Measurements from ENCODE around the gene PDE7B. TPM values are rescaled to one million over a fixed set of nuclear protein-coding genes. Genes with fewer than 3 reads are reported as not detected.

PDE7B gene
- polyA plus RNA-seq, 1 donor, result 1.3 TPM

DNA sequence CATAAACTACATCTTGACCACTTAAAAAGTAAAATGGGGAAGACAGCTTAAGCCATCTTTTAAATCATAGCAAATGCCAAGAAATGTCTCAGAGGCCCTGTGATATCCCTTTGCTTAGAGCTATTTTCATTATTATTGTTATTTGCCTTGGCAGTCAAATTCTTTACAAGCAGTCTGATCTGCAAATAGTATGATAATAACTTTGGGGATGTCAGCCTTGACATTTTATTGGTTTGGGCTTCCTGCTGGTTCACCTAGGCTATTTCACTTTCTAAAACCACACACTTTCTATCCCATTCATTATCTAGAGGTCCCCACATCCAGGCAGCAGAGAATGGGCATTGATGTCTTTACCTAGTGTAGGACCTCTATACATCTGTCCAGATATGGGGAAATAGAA, 125.1 kb downstream of the PDE7B start:
- no peak for DNase-seq
- Histone ChIP-seq H3K4me1 (ENCODE audit: control insufficient read depth, insufficient read depth, low read length) (no peaks in the 10 kb centered on the region), H3K9me3 (ENCODE audit: control insufficient read depth, low read depth, low read length) (no peaks in the 10 kb centered on the region), H3K4me3 (ENCODE audit: low read length) (no peak overlapping the region), H3K27me3 (ENCODE audit: control insufficient read depth, insufficient read depth, low read length) (no peaks in the 10 kb centered on the region), H3K27ac (ENCODE audit: low read length) (no peak overlapping the region), H3K36me3 (ENCODE audit: control insufficient read depth, insufficient read depth, low read length) (no peaks in the 10 kb centered on the region)

DNA sequence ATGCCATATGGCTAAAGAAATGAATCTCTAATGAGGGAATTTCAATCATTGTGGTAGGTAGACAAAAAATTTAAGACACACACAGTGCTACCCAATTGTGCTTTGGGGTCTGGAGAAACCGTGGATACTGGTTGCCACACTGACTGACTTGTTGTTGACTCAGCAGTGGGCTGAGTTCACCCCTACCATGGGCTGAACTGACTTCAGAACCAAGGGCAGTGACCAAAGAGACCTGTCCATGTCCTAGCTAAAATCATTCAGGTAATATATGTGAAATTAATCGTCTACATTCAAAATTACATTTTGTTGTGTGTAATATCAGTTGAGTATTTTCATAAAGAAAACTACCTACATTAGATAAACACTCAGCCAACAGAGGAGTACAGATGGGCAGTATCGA, 131.6 kb downstream of the PDE7B start:
- H3K4me3 ChIP-seq (ENCODE audit: low read length), result no peak overlapping the region
- H3K4me1 ChIP-seq (ENCODE audit: control insufficient read depth, insufficient read depth, low read length), result no peaks in the 10 kb centered on the region
- no peak overlapping the region for H3K27ac ChIP-seq (ENCODE audit: low read length)
- no peak for DNase-seq
- peaks cover 2% of the 10 kb centered on the region for H3K27me3 ChIP-seq (ENCODE audit: control insufficient read depth, insufficient read depth, low read length)
- H3K9me3 ChIP-seq (ENCODE audit: control insufficient read depth, low read depth, low read length), result no peaks in the 10 kb centered on the region
- 100% methylated on average over 1 of the region's 3 CpGs for WGBS (ENCODE audit: insufficient coverage, low lambda C conversion rate)
- H3K36me3 ChIP-seq (ENCODE audit: control insufficient read depth, insufficient read depth, low read length), result no peaks in the 10 kb centered on the region

DNA sequence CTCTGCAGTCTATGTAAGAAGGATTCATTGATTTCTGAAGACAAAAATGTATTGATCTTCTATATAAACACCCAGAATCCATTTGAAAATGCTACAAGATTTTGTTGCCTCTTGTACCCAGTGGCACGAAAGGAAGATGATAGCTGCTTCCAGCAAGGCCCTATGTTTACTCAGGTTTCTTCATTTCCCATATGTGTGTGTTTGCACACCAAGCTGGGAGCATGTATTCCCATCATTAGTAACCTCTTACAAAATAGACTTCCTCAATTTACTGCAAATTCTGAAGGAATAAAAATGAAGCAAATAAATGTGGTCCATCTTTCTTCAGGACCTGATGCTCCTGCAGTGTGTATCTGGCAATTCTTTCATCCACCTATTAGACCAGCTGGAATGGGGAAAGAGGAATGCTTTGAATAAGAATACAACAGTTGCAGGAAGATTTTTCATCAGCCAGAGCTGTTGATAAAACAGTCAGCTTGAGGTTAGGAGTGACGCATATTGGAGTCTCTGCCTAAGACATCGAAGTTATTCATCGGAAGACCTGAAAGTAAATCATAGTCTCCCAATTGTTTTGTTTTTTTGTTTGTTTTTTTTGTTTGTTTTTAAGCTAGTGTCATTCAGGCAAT, 132.3 kb downstream of the PDE7B start:
- WGBS (ENCODE audit: insufficient coverage, low lambda C conversion rate), result 90% methylated on average over 3 of the region's 4 CpGs
- no peak overlapping the region for H3K4me3 ChIP-seq (ENCODE audit: low read length)

DNA sequence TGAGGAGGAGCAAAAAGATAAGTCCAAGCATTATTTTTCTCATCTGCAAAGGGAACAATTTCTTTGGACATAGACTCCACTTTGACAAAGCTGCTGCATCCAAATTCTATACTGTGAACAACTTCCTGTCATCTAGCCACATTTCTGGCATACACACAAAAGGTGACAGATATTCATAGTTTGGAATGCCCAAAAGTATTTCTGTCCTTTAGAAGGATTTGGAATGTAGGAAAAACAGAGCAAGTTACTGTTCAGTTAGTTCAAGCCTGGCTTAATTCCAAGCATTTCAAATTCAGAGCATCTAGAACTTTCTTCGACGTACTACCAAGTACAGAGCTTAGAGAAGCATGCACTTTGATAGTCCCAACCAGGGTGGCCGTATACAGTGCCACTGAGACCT, 134.0 kb downstream of the PDE7B start:
- H3K27me3 ChIP-seq (ENCODE audit: control insufficient read depth, insufficient read depth, low read length), result peaks cover 2% of the 10 kb centered on the region
- H3K4me3 ChIP-seq (ENCODE audit: low read length), result no peak overlapping the region
- no peaks in the 10 kb centered on the region for H3K36me3 ChIP-seq (ENCODE audit: control insufficient read depth, insufficient read depth, low read length)
- H3K4me1 ChIP-seq (ENCODE audit: control insufficient read depth, insufficient read depth, low read length), result no peaks in the 10 kb centered on the region
- DNase-seq, result no peak
- no CpG with 5 or more reads among the region's 3 CpGs for WGBS (ENCODE audit: insufficient coverage, low lambda C conversion rate)
- no peaks in the 10 kb centered on the region for H3K9me3 ChIP-seq (ENCODE audit: control insufficient read depth, low read depth, low read length)
- H3K27ac ChIP-seq (ENCODE audit: low read length), result no peak overlapping the region

More for the DNA sequence above, 132.3 kb downstream of the PDE7B start:
- Histone ChIP-seq H3K4me1 (ENCODE audit: control insufficient read depth, insufficient read depth, low read length) (no peaks in the 10 kb centered on the region), H3K36me3 (ENCODE audit: control insufficient read depth, insufficient read depth, low read length) (no peaks in the 10 kb centered on the region), H3K9me3 (ENCODE audit: control insufficient read depth, low read depth, low read length) (no peaks in the 10 kb centered on the region), H3K27me3 (ENCODE audit: control insufficient read depth, insufficient read depth, low read length) (peaks cover 2% of the 10 kb centered on the region), H3K27ac (ENCODE audit: low read length) (no peak overlapping the region)
- DNase-seq, result no peak

DNA sequence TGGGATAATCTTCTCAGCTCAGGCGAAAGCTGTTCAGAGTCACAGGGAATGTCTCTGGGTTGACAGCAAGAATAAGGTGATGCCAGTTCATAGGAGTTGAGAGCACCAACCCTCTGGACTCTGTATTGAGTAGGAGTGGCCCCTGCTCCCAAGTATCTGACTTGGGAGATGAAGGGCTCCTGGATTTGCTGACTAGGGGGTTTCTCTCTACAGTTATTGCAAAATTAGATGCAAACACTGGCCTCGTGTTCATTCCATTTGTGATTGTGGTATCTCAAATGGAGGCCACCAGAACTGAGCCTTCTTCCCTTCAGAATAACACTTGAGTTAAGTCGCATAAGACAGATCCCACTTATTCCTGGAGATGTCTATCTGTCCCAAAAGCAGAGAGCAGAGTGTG, 135.7 kb downstream of the PDE7B start:
- no peaks in the 10 kb centered on the region for H3K4me1 ChIP-seq (ENCODE audit: control insufficient read depth, insufficient read depth, low read length)
- WGBS (ENCODE audit: insufficient coverage, low lambda C conversion rate), result no CpG with 5 or more reads among the region's 3 CpGs
- H3K27me3 ChIP-seq (ENCODE audit: control insufficient read depth, insufficient read depth, low read length), result peaks cover 2% of the 10 kb centered on the region
- H3K36me3 ChIP-seq (ENCODE audit: control insufficient read depth, insufficient read depth, low read length), result no peaks in the 10 kb centered on the region
- DNase-seq, result no peak
- no peak overlapping the region for H3K27ac ChIP-seq (ENCODE audit: low read length)
- no peak overlapping the region for H3K4me3 ChIP-seq (ENCODE audit: low read length)
- no peaks in the 10 kb centered on the region for H3K9me3 ChIP-seq (ENCODE audit: control insufficient read depth, low read depth, low read length)

DNA sequence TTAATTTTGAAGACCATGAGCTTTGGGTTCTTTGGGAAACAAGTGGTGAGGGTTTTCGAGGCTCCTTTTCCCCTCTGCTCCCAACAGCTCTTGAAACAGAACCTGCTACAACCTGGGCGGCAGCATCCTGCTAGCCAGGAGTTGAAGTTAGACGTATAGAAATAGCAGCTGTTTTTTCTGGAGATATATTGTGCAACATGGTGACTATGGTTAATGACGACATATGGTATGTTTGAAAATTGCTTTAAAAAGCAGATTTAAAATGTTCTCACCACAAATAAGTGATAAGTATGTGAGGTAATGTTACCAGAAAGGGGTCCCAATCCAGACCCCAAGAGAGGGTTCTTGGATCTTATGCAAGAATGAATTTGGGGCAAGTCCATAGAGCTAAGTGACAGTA, 138.9 kb downstream of the PDE7B start:
- Histone ChIP-seq H3K27me3 (ENCODE audit: control insufficient read depth, insufficient read depth, low read length) (peaks cover 2% of the 10 kb centered on the region), H3K4me3 (ENCODE audit: low read length) (no peak overlapping the region), H3K4me1 (ENCODE audit: control insufficient read depth, insufficient read depth, low read length) (no peaks in the 10 kb centered on the region), H3K27ac (ENCODE audit: low read length) (no peak overlapping the region), H3K36me3 (ENCODE audit: control insufficient read depth, insufficient read depth, low read length) (no peaks in the 10 kb centered on the region), H3K9me3 (ENCODE audit: control insufficient read depth, low read depth, low read length) (no peaks in the 10 kb centered on the region)
- 92% methylated on average over 2 of the region's 4 CpGs for WGBS (ENCODE audit: insufficient coverage, low lambda C conversion rate)
- no peak for DNase-seq

DNA sequence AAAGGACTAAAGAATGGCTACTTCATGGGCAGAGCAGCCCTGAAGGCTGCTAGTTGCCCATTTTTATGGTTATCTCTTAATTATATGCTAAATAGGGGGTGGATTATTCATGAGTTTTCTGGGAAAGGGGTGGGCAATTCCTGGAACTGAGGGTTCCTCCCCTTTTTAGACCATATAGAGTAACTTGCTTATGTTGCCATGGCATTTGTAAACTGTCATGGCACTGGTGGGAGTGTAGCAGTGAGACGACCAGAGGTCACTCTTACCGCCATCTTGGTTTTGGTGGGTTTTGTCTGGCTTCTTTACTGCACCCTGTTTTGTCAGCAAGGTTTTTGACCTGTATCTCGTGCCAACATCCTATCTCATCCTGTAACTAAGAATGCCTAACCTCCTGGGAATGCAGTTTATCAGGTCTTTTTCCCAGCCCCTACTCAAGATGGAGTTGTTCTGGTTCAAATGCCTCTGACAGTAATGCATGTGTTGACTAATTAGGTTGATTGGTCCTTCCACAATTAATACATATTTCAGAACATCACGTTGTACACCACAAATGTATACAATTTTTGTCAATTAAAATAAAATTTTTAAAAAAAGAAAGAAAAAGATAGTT, 139.5 kb downstream of the PDE7B start:
- Histone ChIP-seq H3K27ac (ENCODE audit: low read length) (no peak overlapping the region), H3K27me3 (ENCODE audit: control insufficient read depth, insufficient read depth, low read length) (peaks cover 2% of the 10 kb centered on the region), H3K36me3 (ENCODE audit: control insufficient read depth, insufficient read depth, low read length) (no peaks in the 10 kb centered on the region), H3K4me1 (ENCODE audit: control insufficient read depth, insufficient read depth, low read length) (no peaks in the 10 kb centered on the region), H3K9me3 (ENCODE audit: control insufficient read depth, low read depth, low read length) (no peaks in the 10 kb centered on the region), H3K4me3 (ENCODE audit: low read length) (no peak overlapping the region)
- 56% methylated on average over 1 of the region's 4 CpGs for WGBS (ENCODE audit: insufficient coverage, low lambda C conversion rate)
- no peak for DNase-seq

DNA sequence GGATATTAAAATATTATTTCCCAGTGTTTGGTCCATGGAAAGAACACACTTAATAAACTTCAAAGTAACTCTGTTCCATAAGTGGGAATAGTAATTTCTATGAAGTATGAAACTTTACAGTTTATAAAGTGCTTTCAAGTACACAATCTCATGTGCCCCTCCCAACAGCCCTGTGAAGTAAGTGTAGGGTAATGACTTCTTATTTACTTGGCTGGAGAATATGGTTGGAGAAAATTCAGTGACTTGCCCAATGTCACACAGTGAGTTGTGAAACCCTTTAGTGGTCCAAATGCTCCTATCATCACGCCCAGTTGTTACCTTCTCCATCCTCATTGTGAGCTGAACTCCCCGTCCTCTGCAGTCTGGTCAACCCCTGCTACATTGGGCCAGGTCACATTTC, 141.2 kb downstream of the PDE7B start:
- no peaks in the 10 kb centered on the region for H3K36me3 ChIP-seq (ENCODE audit: control insufficient read depth, insufficient read depth, low read length)
- no peak overlapping the region for H3K4me3 ChIP-seq (ENCODE audit: low read length)
- no peaks in the 10 kb centered on the region for H3K9me3 ChIP-seq (ENCODE audit: control insufficient read depth, low read depth, low read length)
- no peaks in the 10 kb centered on the region for H3K27me3 ChIP-seq (ENCODE audit: control insufficient read depth, insufficient read depth, low read length)
- no peak for DNase-seq
- WGBS (ENCODE audit: insufficient coverage, low lambda C conversion rate), result no CpG with 5 or more reads among the region's 2 CpGs
- no peaks in the 10 kb centered on the region for H3K4me1 ChIP-seq (ENCODE audit: control insufficient read depth, insufficient read depth, low read length)
- H3K27ac ChIP-seq (ENCODE audit: low read length), result no peak overlapping the region

DNA sequence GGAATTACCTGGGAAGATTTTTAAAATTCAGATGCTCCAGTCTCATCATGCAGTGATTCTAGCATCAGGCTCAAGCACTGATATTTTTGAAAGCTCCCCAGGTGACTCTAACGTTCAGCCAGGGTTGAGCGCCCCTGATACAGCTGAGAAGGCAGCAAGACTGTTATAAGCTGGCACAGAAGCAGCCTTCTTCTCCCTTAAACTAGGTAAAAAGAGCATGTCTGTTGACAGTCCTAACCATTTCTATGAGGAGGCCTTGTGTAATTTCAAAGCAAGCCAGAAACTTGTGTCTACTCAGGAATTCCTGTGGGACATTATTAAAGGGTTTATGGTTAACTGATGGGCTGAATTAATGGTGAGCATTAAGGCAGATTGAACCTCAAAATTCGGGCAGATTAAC, 141.9 kb downstream of the PDE7B start:
- no peak overlapping the region for H3K4me3 ChIP-seq (ENCODE audit: low read length)
- H3K27ac ChIP-seq (ENCODE audit: low read length), result no peak overlapping the region
- WGBS (ENCODE audit: insufficient coverage, low lambda C conversion rate), result 63% methylated on average over 1 of the region's 3 CpGs
- H3K36me3 ChIP-seq (ENCODE audit: control insufficient read depth, insufficient read depth, low read length), result no peaks in the 10 kb centered on the region
- no peaks in the 10 kb centered on the region for H3K9me3 ChIP-seq (ENCODE audit: control insufficient read depth, low read depth, low read length)
- no peaks in the 10 kb centered on the region for H3K4me1 ChIP-seq (ENCODE audit: control insufficient read depth, insufficient read depth, low read length)
- no peak for DNase-seq
- no peaks in the 10 kb centered on the region for H3K27me3 ChIP-seq (ENCODE audit: control insufficient read depth, insufficient read depth, low read length)

DNA sequence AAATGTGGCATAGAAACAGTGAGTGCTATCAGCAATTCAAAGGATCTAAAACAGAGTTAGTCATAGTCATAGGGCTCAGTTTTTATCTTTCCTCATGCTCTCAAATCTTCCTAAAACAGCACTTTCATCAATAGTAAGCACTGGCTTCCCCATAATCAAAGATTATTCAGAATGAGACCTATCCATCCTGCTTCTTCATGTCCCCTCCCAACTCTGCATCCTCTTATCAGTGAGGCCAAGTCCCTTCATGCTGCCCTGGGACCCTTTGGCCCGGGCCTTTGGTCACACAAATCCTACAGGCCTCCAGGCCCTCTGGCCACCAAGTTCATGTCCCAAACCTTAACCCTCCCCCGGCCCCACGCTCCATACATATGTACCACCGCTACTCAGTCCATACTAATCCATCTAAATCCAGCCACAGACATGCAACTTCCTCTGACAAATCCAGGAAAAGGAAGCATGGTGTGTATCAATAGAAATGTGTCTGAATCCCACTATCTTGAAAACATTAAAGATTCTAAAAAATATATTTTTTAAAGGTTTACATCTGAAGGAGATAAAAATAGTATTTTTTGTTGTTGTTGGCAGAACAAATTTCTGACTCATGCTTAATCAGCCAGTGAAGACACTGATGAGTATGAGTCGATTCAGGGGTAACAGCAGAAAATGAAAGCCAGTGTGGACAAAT, 143.5 kb downstream of the PDE7B start:
- no peak for DNase-seq
- H3K36me3 ChIP-seq (ENCODE audit: control insufficient read depth, insufficient read depth, low read length), result no peaks in the 10 kb centered on the region
- H3K4me3 ChIP-seq (ENCODE audit: low read length), result no peak overlapping the region
- H3K27ac ChIP-seq (ENCODE audit: low read length), result no peak overlapping the region
- H3K4me1 ChIP-seq (ENCODE audit: control insufficient read depth, insufficient read depth, low read length), result no peaks in the 10 kb centered on the region
- 75% methylated on average over 1 of the region's 5 CpGs for WGBS (ENCODE audit: insufficient coverage, low lambda C conversion rate)
- H3K27me3 ChIP-seq (ENCODE audit: control insufficient read depth, insufficient read depth, low read length), result no peaks in the 10 kb centered on the region
- H3K9me3 ChIP-seq (ENCODE audit: control insufficient read depth, low read depth, low read length), result no peaks in the 10 kb centered on the region

DNA sequence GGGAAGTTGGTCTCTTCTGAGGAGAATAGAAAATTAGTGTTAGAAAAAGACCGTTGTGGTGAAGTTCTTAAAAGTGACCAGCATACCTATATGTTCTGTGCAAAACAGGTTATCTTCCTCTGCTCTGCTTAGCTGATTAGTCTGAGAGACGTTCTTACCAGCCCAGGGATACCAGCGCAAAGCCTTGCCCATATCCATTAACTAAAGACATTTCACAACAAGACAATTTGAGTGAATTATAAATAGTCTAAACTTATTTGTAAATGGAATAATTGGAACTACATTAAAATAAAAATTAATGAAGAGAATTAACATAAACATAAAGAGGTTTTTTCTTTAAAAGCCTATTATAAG, 144.0 kb downstream of the PDE7B start:
- Histone ChIP-seq H3K9me3 (ENCODE audit: control insufficient read depth, low read depth, low read length) (no peaks in the 10 kb centered on the region), H3K36me3 (ENCODE audit: control insufficient read depth, insufficient read depth, low read length) (no peaks in the 10 kb centered on the region), H3K27ac (ENCODE audit: low read length) (no peak overlapping the region), H3K27me3 (ENCODE audit: control insufficient read depth, insufficient read depth, low read length) (no peaks in the 10 kb centered on the region), H3K4me1 (ENCODE audit: control insufficient read depth, insufficient read depth, low read length) (no peaks in the 10 kb centered on the region), H3K4me3 (ENCODE audit: low read length) (no peak overlapping the region)
- no CpG with 5 or more reads among the region's 3 CpGs for WGBS (ENCODE audit: insufficient coverage, low lambda C conversion rate)
- DNase-seq, result no peak
